Adrenal gland (tissue), 12 donors: ENCODE measurements around the gene TRIL. TPM values are rescaled to one million over a fixed set of nuclear protein-coding genes. Genes with fewer than 3 reads are reported as not detected.

Experiments used
- DNase-seq, 7 donors: peaks; one replicate each; pipeline ENCODE4 v3.0.0-alpha.2; 2019 to 2020
- H3K27ac ChIP-seq, 5 donors: fragments of 200-600 bp; sonication (generic) in 4 of 5; 1 replicate in 3 of 5; 2 replicates in 2 of 5; pipeline versions ENCODE4 v1.5.1 to v1.8.0; 2016 to 2020; ENCODE audit warnings: mild to moderate bottlenecking in 1 of 5
- H3K27me3 ChIP-seq: fragments of 200-600 bp; 2 replicates; pipeline ENCODE4 v1.8.0; 2021
- H3K36me3 ChIP-seq, 2 donors: fragments of 200-600 bp; replicated peaks in 1 of 2; 1 replicate in 1 of 2; 2 replicates in 1 of 2; pipeline versions ENCODE4 v1.5.1 to v1.8.0; 2018 to 2022
- H3K4me1 ChIP-seq, 2 donors: fragments of 200-600 bp; replicated peaks in 1 of 2; 1 replicate in 1 of 2; 2 replicates in 1 of 2; pipeline versions ENCODE4 v1.5.1 to v1.8.0; 2018 to 2021
- H3K4me3 ChIP-seq, 4 donors: fragments of 200-600 bp; sonication (generic) in 3 of 4; one replicate each; pipeline ENCODE4 v1.5.1; 2016 to 2018
- H3K9me3 ChIP-seq, 3 donors: fragments of 200-600 bp; sonication (generic) in 1 of 3; replicated peaks in 1 of 3; 1 replicate in 2 of 3; 2 replicates in 1 of 3; pipeline versions ENCODE4 v1.5.1 to v1.8.0; 2016 to 2021
- CTCF ChIP-seq, 6 experiments: fragments of 450-650 bp in 4 of 6; fragments of 200-600 bp in 2 of 6; sonication (generic) in 1 of 6; IDR thresholded peaks; 1 replicate in 5 of 6; 2 replicates in 1 of 6; pipeline versions ENCODE4 v1.5.1 to v1.8.0; 2016 to 2021; ENCODE audit warnings: antibody characterized with exemption in 6 of 6, mild to moderate bottlenecking in 2 of 6, moderate library complexity in 1 of 6
- POLR2A ChIP-seq, 2 donors: fragments of 450-650 bp; IDR thresholded peaks; one replicate each; pipeline ENCODE4 v1.6.1; 2017; ENCODE audit warnings: antibody characterized with exemption in 2 of 2, mild to moderate bottlenecking in 2 of 2, moderate library complexity in 1 of 2
- WGBS, 4 donors: extraction: QIAGEN DNeasy Blood & Tissue Kit in 2 of 4; methylation state at CpG; one replicate each; pipeline versions ENCODE4 v1.1.5 to v1.1.7; 2013 to 2017; 5-methylcytosine and 5-hydroxymethylcytosine counted together
- intact Hi-C, 2 donors: fragments of 100-400 bp; cut with DNase I; formaldehyde crosslinking; loops; one replicate each; pipeline versions ENCODE4 v1.14.1 to v1.15.0; 2022 to 2023
- polyA plus RNA-seq, 3 donors: library from polyadenylated mRNA; stranded (reverse); fragments of 200-250 nt in 2 of 3; fragments of 350-450 nt in 1 of 3; fragmentation: Illumina TruSeq in 1 of 3; extraction: RNeasy Lipid Tissue Mini Kit (QIAGEN cat#74804) in 1 of 3; gene quantifications; one replicate each; pipeline ENCODE4 v1.2.3, GENCODE V29; 2013 to 2014
- total RNA-seq, 9 donors: library from RNA; depleted of rRNA in 4 of 9; stranded (reverse); fragments of >200 nt in 4 of 9; fragments of 120-200 nt in 1 of 9; fragmentation: NEBNext Ultra II Directional in 1 of 9; extraction: Animal tissue kit (Norgen Biotek cat#: 25700) in 1 of 9; gene quantifications; one replicate each; pipeline versions ENCODE4 v1.1.0 to v1.2.4, GENCODE V29; 2013 to 2023
- donor health status: healthy with polysubstance abuse.
- donor health status: Bipolar disorder and iron deficiency.
- donor health status: DM: yes; HTN: yes; CAD: no.
- donor health status: DM: no; HTN: no; CAD: no.
- donor health status: DM: no; HTN: no; CAD: no.
- donor health status: DM: yes; HTN: yes; CAD: no.

TRIL gene
- total and polyA plus RNA-seq, 12 donors, result 1.3 to 17.1 (median 5.1) TPM

GRCh38 chr7:28953633-28954032 lies 4.5 kb downstream of the TRIL start:
- H3K27me3 ChIP-seq, result peaks cover 39% of the 10 kb centered on the region
- no peak overlapping the region for H3K4me3 ChIP-seq
- no peaks in the 10 kb centered on the region for H3K9me3 ChIP-seq
- H3K36me3 ChIP-seq, result no peaks in the 10 kb centered on the region
- H3K4me1 ChIP-seq, result peaks cover 6 to 32% of the 10 kb centered on the region in 2 donors
- intact Hi-C loops, result no loop called here
- TF ChIP-seq CTCF (IDR thresholded peaks at IDR 0.05) (no peak), POLR2A (IDR thresholded peaks at IDR 0.05) (no peak)
- 45 to 55% (median 49%) methylated on average over 4 of the region's 4 CpGs for WGBS, 4 donors
- peak overlapping the region in 2 of 5 donors; percentile 42 to 48 for H3K27ac ChIP-seq
- no peak for DNase-seq

GRCh38 chr7:28942168-28942567 lies 16.0 kb downstream of the TRIL start:
- DNase-seq, result no peak
- H3K4me3 ChIP-seq, result no peak overlapping the region
- H3K9me3 ChIP-seq, result no peaks in the 10 kb centered on the region
- 36 to 48% (median 43%) methylated on average over 3 of the region's 3 CpGs for WGBS, 4 donors
- H3K27ac ChIP-seq, result peak overlapping the region in 1 of 5 donors; percentile 47
- peaks cover 0 to 21% of the 10 kb centered on the region in 2 donors for H3K4me1 ChIP-seq
- H3K27me3 ChIP-seq, result no peaks in the 10 kb centered on the region
- TF ChIP-seq POLR2A (IDR thresholded peaks at IDR 0.05) (no peak), CTCF (IDR thresholded peaks at IDR 0.05) (no peak)
- no peaks in the 10 kb centered on the region for H3K36me3 ChIP-seq
- intact Hi-C loops, result no loop called here

GRCh38 chr7:28941633-28942032 lies 16.5 kb downstream of the TRIL start:
- Histone ChIP-seq H3K36me3 (no peaks in the 10 kb centered on the region), H3K4me3 (no peak overlapping the region), H3K9me3 (no peaks in the 10 kb centered on the region), H3K27me3 (no peaks in the 10 kb centered on the region), H3K27ac (peak overlapping the region in 2 of 5 donors; percentile 43 to 47), H3K4me1 (peaks cover 0 to 21% of the 10 kb centered on the region in 2 donors)
- WGBS, 4 donors, result 41 to 70% (median 52%) methylated on average over 5 of the region's 5 CpGs
- DNase-seq, result no peak
- intact Hi-C loops, result no loop called here
- no peak for TF ChIP-seq POLR2A (IDR thresholded peaks at IDR 0.05)
- TF ChIP-seq CTCF (IDR thresholded peaks at IDR 0.05), result no peak

GRCh38 chr7:28940741-28941384 lies 17.3 kb downstream of the TRIL start:
- Histone ChIP-seq H3K4me1 (peaks cover 0 to 21% of the 10 kb centered on the region in 2 donors), H3K36me3 (no peaks in the 10 kb centered on the region), H3K4me3 (no peak overlapping the region), H3K27me3 (no peaks in the 10 kb centered on the region), H3K9me3 (no peaks in the 10 kb centered on the region), H3K27ac (peak overlapping the region in 2 of 5 donors; percentile 15 to 46)
- TF ChIP-seq CTCF (IDR thresholded peaks at IDR 0.05), result no peak
- TF ChIP-seq POLR2A (IDR thresholded peaks at IDR 0.05), result no peak
- no peak for DNase-seq
- intact Hi-C loops, result no loop called here
- 76 to 83% (median 78%) methylated on average over 11 of the region's 11 CpGs for WGBS, 4 donors
